ENCODE data around the gene ADAMTS17.

DNA sequence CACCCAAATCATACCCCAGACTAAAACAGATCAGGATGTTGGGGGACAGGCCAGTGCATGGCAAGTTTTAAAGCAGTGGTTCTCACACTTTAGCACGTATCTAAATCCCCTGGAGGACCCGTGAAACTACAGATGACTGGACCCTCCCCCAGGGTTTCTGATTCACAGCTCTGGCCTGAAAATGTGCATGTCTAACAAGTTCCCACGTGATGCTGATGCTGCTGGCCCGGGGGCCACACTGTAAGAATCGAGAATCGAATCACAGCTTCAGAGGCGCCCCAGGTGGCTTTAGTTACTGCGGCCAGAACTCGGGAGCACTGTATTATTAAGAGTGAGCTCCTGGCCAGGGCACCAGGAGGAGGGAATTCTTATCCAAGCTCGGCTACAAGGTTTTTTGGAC, 11.6 kb downstream of the ADAMTS17 start:
- no peak for TF ChIP-seq FOXA1 (IDR thresholded peaks at IDR 0.05)
- TF ChIP-seq, protein P1, sequence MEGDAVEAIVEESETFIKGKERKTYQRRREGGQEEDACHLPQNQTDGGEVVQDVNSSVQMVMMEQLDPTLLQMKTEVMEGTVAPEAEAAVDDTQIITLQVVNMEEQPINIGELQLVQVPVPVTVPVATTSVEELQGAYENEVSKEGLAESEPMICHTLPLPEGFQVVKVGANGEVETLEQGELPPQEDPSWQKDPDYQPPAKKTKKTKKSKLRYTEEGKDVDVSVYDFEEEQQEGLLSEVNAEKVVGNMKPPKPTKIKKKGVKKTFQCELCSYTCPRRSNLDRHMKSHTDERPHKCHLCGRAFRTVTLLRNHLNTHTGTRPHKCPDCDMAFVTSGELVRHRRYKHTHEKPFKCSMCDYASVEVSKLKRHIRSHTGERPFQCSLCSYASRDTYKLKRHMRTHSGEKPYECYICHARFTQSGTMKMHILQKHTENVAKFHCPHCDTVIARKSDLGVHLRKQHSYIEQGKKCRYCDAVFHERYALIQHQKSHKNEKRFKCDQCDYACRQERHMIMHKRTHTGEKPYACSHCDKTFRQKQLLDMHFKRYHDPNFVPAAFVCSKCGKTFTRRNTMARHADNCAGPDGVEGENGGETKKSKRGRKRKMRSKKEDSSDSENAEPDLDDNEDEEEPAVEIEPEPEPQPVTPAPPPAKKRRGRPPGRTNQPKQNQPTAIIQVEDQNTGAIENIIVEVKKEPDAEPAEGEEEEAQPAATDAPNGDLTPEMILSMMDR (IDR thresholded peaks at IDR 0.05; ENCODE audit: low read depth, low read length, missing input control) = no peak
- TF ChIP-seq RAD21 (IDR thresholded peaks at IDR 0.05) = no peak
- no peak for TF ChIP-seq GABPA (IDR thresholded peaks at IDR 0.05 in 1 of 2, conservative IDR thresholded peaks at IDR 0.05 in 1 of 2)
